HUDEP-2 (cell line): ENCODE measurements around the gene TNFAIP1.
"Not testable (repeated sequence)": the region's sequence is repeated elsewhere in the genome, so short reads cannot be mapped to it uniquely, and the experiment has no call there.

Source experiments
- DNase-seq, 76 experiments: peaks; one replicate each; lab custom pipeline; 2025; ENCODE audit not compliant: unreplicated experiment in 76 of 76; lab: John Stamatoyannopoulos, UW

Gene TNFAIP1

GRCh38 chr17:28335201-28335958 lies at the start of gene TNFAIP1, which contains the start of gene IFT20:
Gene TNFAIP1 (plus strand): TSS chr17:28335761. CDS start chr17:28339522, 3,761 bp downstream.
Gene IFT20 (minus strand): TSS chr17:28335472. CDS start chr17:28331985, 3,487 bp downstream.
- peak in 75 of 76 experiments; percentile 59 to 99 (median 96) for DNase-seq

- DNase-seq: no peak
Measured at GRCh38 chr17:28285965-28286364, 49.6 kb upstream of the TNFAIP1 start.

- DNase-seq: no peak
Measured at GRCh38 chr17:28290703-28291102, 44.9 kb upstream of the TNFAIP1 start.

GRCh38 chr17:28291780-28292330 lies 43.7 kb upstream of the TNFAIP1 start:
- no peak for DNase-seq

- not testable (repeated sequence) for DNase-seq
Measured at GRCh38 chr17:28292878-28293277, 42.7 kb upstream of the TNFAIP1 start.

- no peak for DNase-seq
Measured at GRCh38 chr17:28293994-28294393, 41.6 kb upstream of the TNFAIP1 start.

GRCh38 chr17:28295677-28296578 lies 39.6 kb upstream of the TNFAIP1 start:
- no peak for DNase-seq

GRCh38 chr17:28298449-28298848 lies 37.1 kb upstream of the TNFAIP1 start:
- DNase-seq: no peak

GRCh38 chr17:28306954-28307401 lies 28.6 kb upstream of the TNFAIP1 start:
- DNase-seq: no peak

GRCh38 chr17:28313841-28314240 lies 21.7 kb upstream of the TNFAIP1 start:
- DNase-seq: no peak

- DNase-seq: no peak
Measured at GRCh38 chr17:28315846-28316705, 19.5 kb upstream of the TNFAIP1 start.

GRCh38 chr17:28317099-28317965 lies 18.2 kb upstream of the TNFAIP1 start:
- DNase-seq: no peak

GRCh38 chr17:28317966-28318758 lies 17.4 kb upstream of the TNFAIP1 start:
- DNase-seq: peak in 24 of 76 experiments; percentile 4 to 82 (median 26)

- DNase-seq: peak; percentile 67 to 98 (median 94)
Measured at GRCh38 chr17:28318759-28319597, 16.6 kb upstream of the TNFAIP1 start, which contains the start of gene TMEM97. Gene TMEM97 (plus strand): TSS chr17:28319200. CDS start chr17:28319240, 40 bp downstream.

GRCh38 chr17:28319598-28319935 lies 16.0 kb upstream of the TNFAIP1 start:
- DNase-seq: no peak

- peak in 1 of 76 experiments; percentile 7 for DNase-seq
Measured at GRCh38 chr17:28320215-28321061, 15.1 kb upstream of the TNFAIP1 start.
